Superior temporal gyrus (tissue), 1 donor: ENCODE results near the gene USHBP1.
"Not testable (repeated sequence)": the region's sequence is repeated elsewhere in the genome, so short reads cannot be mapped to it uniquely, and the experiment has no call there.

Experiments used
- DNase-seq: peaks from one replicate; pipeline ENCODE4 v3.0.0-alpha.2; 2016; ENCODE audit errors: extremely low spot score

Gene USHBP1

DNA sequence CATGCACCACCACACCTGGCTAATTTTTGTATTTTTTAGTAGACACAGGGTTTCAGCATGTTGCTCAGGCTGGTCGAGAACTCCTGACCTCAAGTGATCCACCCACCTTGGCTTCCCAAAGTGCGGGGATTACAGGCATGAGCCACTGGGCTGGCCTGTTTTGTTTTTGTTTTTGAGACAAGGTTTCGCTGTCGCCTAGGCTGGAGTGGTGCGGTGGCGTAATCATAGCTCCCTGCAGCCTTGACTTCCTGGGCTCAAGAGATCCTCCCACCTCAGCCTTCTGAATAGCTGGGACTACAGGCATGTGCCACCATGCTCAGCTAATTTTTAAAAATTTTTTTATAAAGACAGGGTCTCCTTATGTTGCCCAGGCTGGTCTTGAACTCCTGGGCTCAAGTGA is 31.0 kb upstream of the USHBP1 start:
- DNase-seq: not testable (repeated sequence)

DNA sequence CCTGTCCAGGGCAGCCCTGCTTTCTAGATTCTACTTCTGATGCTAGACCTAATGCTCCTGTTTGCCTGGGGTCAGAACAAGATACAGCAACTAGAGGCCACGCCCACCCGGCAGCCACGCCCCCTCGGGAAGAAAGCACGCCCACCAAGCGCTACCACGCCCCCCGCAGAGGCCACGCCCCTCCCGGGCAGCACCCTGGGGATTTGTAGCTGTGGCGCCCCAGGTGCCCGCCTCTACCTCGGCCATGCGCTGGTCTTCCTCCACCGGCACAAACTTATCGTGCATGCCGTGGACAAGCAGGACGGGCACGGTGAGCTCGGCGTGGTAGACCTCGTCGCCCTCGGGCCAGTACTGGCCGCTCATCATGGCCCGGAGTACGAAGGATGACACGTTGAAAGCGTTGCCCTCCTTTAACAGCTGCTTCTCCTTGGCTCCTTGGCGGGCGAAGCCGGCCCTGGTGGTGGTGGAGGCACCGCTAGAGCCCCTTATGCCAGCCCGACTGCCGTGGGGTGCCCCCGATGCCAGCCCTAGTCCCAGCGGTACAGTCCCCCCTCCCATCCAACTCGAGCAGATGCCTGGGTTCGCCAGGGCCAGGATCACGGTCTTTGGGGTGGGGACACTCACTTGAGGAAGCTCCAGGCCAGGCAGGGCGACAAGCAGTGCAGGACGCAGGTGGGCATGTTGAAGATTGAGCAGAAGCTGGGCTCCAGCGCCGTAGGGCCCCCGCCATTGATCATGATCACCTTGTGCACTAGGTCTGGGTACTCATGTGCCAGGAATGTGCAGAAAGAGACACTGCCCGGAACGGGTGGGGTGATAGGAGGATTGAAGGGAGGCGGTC is 29.7 kb upstream of the USHBP1 start:
- DNase-seq: no peak

GRCh38 chr19:17293605-17294004 is 29.1 kb upstream of the USHBP1 start:
- DNase-seq: no peak

DNA sequence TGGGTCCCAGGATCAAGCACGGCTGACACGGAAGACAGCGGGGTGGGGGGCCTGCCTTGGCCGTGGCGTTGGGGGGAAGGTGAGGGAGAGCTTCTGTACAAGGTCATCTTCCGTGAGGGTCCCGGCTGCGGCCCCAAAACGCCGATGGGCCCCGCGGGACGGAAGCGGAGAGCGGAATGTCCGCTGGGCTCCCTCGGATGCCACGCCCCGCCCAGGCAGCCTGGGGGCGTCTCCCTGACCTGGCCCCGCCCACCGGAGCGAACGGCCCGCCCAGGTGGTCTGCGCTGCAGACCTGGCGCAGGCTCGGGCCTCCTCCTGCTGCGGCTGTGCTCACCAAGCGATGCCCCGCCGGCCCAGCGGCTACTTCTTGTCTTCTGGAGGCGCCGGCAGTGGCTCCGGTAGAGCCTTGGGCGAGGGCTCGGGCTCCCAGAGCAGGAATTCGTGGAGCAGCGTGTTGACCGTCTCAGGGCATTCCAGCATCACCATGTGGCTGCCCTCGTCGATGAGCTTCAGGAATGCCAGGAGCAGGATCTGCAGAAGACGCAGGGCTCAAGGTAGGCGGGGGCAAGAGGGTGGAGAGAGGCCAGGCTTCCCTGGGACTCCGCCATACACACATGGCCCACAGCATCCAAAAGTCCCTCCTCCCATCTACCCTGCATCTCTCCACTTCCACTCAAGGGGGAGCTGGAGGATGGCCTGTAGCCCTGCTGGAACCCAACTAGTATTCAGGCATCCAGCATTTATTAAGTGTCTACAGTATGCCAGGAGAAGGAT is 27.9 kb upstream of the USHBP1 start:
- peak; percentile 62 for DNase-seq

DNA sequence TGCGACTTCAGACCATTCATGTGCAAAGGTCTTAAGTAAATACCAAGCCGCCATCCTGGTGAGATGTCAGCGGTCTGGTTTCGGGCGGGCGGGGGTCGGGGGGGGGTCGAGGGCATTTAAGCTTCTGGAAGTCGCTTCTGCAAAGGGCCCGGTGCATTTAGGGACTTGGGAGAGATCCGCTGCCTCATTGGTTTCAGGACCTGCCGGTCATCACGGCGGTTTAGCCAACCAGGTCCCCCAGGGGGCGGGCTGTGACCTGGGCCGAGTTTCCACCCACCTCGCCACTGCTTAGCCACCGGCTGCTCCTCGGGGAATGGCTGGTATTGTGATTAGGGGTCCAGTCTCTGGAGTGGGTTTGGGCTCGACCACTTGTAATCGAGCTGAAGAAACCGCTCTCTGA is 24.9 kb upstream of the USHBP1 start:
- peak; percentile 9 for DNase-seq

GRCh38 chr19:17286752-17287151 is 22.2 kb upstream of the USHBP1 start:
- no peak for DNase-seq

GRCh38 chr19:17286263-17286662 is 21.7 kb upstream of the USHBP1 start:
- DNase-seq: no peak

- no peak for DNase-seq
Measured at GRCh38 chr19:17285415-17286135, 21.0 kb upstream of the USHBP1 start.

GRCh38 chr19:17283504-17283996 is 19.0 kb upstream of the USHBP1 start:
- no peak for DNase-seq

DNA sequence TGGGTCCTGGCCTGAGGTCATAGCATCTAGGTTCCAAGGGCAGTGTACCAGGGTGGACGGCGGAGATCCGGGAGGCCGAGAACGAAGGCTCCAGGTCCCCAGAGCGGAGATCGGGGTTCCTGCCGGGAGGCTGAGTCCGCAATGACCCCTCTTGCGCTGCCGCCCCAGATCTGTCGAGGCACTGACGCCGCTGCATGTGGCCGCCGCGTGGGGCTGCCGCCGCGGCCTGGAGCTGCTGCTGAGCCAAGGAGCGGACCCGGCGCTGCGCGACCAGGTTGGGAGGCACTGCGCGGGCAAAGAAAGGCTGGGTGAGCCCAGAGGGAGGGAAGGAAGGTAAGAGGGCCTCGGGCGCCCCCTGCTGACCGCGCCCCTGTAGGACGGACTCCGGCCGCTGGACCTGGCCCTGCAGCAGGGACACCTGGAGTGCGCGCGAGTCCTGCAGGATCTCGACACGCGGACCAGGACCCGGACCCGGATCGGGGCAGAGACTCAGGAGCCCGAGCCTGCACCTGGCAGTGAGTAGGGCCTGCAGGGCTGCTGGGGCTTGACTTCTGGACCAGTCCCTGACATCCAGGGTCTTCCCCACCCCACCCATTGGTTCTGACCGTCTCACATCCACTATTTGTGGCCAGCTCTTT is 18.1 kb upstream of the USHBP1 start:
- DNase-seq: peak; percentile 76

- DNase-seq: no peak
Measured at GRCh38 chr19:17281391-17282304, 17.1 kb upstream of the USHBP1 start, which contains the start of gene ANKLE1. Gene ANKLE1 (plus strand): TSS chr19:17281901. CDS start chr19:17281921, 20 bp downstream.

DNA sequence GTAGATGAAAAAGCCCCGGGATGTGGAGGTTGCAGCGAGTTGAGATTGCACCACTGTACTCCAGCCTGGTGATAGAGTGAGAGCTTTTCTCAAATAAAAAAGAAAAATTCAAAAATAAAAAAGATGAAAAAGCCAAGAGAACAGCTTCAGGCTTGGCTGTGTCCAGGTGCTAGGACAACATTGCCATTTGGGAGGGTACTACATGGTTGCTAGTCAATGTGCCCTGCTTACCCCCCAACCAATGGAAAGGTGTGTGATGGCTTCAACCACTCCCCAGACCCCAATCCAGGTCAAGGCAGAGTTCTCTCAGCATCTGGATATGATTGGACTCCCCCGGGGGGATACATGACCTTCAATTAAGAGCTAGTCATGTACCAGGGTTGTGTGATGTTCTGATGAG is 14.9 kb upstream of the USHBP1 start:
- DNase-seq: no peak

GRCh38 chr19:17275441-17276175 is 11.1 kb upstream of the USHBP1 start:
- no peak for DNase-seq

DNA sequence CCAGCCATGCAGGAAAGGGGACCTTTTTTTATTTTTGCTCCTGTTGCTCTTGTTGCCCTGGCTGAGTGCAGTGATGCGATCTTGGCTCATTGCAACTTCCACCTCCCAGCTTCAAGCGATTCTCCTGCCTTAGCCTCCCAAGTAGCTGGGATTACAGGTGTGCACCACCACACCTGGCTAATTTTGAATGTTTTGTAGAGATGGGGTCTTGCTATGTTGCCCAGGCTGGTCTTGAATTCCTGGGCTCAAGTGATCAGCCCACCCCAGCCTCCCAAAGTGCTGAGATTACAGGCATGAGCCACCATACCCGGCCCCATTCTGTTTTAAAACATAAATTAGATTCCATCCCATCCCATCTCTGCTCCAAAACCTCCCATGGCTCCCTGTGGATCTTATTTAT is 10.3 kb upstream of the USHBP1 start:
- DNase-seq: not testable (repeated sequence)

DNA sequence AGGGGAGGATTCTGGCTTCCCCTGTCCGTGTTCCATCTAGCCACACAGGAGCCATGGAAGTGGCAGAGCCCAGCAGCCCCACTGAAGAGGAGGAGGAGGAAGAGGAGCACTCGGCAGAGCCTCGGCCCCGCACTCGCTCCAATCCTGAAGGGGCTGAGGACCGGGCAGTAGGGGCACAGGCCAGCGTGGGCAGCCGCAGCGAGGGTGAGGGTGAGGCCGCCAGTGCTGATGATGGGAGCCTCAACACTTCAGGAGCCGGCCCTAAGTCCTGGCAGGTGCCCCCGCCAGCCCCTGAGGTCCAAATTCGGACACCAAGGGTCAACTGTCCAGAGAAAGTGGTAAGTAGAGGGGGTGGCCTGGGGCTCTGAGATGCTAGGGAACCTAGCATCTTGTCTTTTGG is 4.2 kb upstream of the USHBP1 start:
- DNase-seq: no peak

DNA sequence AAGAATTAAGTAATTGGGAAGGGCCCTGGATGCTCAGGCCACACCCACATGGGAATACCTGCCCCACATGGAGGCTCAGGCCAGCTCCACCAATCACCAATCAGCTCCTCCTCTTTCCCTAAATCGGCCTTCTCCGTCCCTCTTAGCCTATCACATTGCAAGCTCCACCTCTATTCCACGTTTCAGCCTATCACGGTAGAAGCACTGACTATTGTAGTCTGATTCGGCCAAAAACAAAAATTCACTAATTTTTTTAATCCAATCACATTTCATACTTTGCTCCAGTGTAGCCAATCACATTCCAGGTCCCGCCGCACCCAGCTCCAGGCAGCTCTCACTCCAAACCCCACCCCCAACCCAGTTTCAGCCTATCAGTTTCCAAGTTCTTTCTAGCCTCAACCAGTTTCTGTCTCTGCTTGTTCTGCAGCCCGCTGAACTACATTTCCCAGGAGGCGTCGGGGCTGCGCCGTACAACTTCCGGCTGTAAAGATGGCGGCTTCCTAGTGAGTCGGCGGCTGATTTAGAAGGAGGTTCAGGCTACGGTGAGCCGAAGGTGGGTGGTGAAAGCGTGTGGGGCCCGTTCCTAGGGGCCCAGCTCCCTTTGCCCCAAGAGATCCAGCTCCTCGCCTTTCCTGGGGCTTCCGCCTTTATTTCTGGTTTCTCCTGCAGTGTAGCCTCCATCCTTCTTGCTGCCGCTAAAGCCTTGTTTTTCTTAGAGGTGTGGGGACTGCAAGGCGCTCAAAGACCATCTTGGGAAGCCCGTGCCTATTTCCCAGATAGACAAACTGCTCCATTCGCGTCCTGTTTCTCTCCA is 2.6 kb upstream of the USHBP1 start, which contains the start of gene BABAM1:
Gene BABAM1, plus strand, starts transcription at position 469 of the 814 bp plus-strand sequence. CDS start 1,364 bp downstream, outside the sequence.
- DNase-seq: peak; percentile 99

DNA sequence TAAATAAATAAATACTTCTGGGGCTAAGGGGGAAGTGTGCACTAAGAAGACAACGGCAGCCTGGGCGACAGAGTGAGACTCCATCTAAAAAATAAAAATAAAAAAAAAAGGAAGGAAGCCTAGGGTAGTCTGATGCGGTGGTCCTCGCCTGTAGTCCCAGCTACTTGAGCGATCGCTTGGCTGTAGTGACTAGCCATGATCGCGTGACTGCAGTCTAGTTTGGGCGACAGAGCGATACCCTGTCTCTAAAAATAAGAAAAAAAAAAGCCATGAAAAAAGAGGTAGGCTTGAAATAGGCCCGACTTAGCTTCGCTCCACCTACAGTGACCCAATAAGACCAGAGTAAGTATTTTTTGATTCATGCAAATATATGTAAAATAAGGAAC is 2.0 kb upstream of the USHBP1 start:
- DNase-seq: no peak

- no peak for DNase-seq
Measured at GRCh38 chr19:17266026-17266425, 1.5 kb upstream of the USHBP1 start.
